Measurements from ENCODE around the gene IL4R.

GRCh38 chr16:27290562-27290961, 23.2 kb upstream of the IL4R start:
- TF ChIP-seq, protein P1, sequence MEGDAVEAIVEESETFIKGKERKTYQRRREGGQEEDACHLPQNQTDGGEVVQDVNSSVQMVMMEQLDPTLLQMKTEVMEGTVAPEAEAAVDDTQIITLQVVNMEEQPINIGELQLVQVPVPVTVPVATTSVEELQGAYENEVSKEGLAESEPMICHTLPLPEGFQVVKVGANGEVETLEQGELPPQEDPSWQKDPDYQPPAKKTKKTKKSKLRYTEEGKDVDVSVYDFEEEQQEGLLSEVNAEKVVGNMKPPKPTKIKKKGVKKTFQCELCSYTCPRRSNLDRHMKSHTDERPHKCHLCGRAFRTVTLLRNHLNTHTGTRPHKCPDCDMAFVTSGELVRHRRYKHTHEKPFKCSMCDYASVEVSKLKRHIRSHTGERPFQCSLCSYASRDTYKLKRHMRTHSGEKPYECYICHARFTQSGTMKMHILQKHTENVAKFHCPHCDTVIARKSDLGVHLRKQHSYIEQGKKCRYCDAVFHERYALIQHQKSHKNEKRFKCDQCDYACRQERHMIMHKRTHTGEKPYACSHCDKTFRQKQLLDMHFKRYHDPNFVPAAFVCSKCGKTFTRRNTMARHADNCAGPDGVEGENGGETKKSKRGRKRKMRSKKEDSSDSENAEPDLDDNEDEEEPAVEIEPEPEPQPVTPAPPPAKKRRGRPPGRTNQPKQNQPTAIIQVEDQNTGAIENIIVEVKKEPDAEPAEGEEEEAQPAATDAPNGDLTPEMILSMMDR (conservative IDR thresholded peaks at IDR 0.05; ENCODE audit: low read length) = no peak
- TF ChIP-seq EZH2phosphoT487 (IDR thresholded peaks at IDR 0.05; ENCODE audit: borderline replicate concordance) = no peak

Measured in Loucy (cell line).